MCF 10A (cell line): ENCODE measurements around the gene IL1R2. TPM values are rescaled to one million over a fixed set of nuclear protein-coding genes. Genes with fewer than 3 reads are reported as not detected.

Source experiments
- BruUV-seq: library from RNA; stranded (reverse); fragments of 400-500 nt; replicated peaks from 2 replicates; lab custom pipeline; 2021; lab: Mats Ljungman, UMichigan
- CTCF ChIA-PET: fragments of 300-600 bp; sonication (Branson Sonifier 250); formaldehyde crosslinking; extraction: SDS; loops from one replicate; lab custom pipeline; 2021; ENCODE audit warnings: antibody characterized with exemption, inconsistent platforms; lab: Yijun Ruan, JAX
- POLR2A ChIA-PET: fragments of 300-600, 350-650 bp; sonication (Branson Sonifier 250); formaldehyde crosslinking; extraction: SDS; loops from one replicate; lab custom pipeline; 2020; ENCODE audit warnings: antibody characterized with exemption, inconsistent platforms; lab: Yijun Ruan, JAX
- DNase-seq: peaks from one replicate; pipeline ENCODE4 v3.0.0-alpha.2; 2018; ENCODE audit not compliant: unreplicated experiment
- H3K27ac Mint-ChIP-seq: one replicate; pipeline ENCODE4 v1.8.0; 2022; ENCODE audit warnings: mild to moderate bottlenecking, low read depth, mixed read lengths; ENCODE audit not compliant: unreplicated experiment
- H3K27me3 Mint-ChIP-seq: one replicate; pipeline ENCODE4 v1.8.0; 2022; ENCODE audit warnings: mixed read lengths; ENCODE audit not compliant: insufficient read depth, unreplicated experiment
- H3K36me3 Mint-ChIP-seq: one replicate; pipeline ENCODE4 v1.8.0; 2022; ENCODE audit warnings: mild to moderate bottlenecking, moderate library complexity, mixed read lengths; ENCODE audit not compliant: insufficient read depth, unreplicated experiment
- H3K4me1 Mint-ChIP-seq: one replicate; pipeline ENCODE4 v1.8.0; 2022; ENCODE audit warnings: mixed read lengths; ENCODE audit not compliant: insufficient read depth, unreplicated experiment
- H3K4me3 Mint-ChIP-seq: one replicate; pipeline ENCODE4 v1.8.0; 2022; ENCODE audit warnings: mild to moderate bottlenecking, moderate library complexity, mixed read lengths; ENCODE audit not compliant: unreplicated experiment
- H3K9me3 Mint-ChIP-seq: one replicate; pipeline ENCODE4 v1.8.0; 2022; ENCODE audit warnings: mixed read lengths; ENCODE audit not compliant: unreplicated experiment
- intact Hi-C: fragments of 100-400 bp; cut with micrococcal nuclease; formaldehyde crosslinking; loops from 2 replicates; pipeline ENCODE4 v1.14.1; 2022
- total RNA-seq: library from RNA; stranded (reverse); gene quantifications from 2 replicates; pipeline ENCODE4 v1.2.3, GENCODE V29; 2022
- TF ChIP-seq, protein P1 (sequence below): fragments of 200-600 bp; IDR thresholded peaks from one replicate; pipeline ENCODE4 v1.8.0; 2022; ENCODE audit warnings: antibody characterized with exemption, mild to moderate bottlenecking; ENCODE audit not compliant: unreplicated experiment

The IL1R2 gene
- total RNA-seq, 1 experiment from 2014 or later, result not detected

DNA sequence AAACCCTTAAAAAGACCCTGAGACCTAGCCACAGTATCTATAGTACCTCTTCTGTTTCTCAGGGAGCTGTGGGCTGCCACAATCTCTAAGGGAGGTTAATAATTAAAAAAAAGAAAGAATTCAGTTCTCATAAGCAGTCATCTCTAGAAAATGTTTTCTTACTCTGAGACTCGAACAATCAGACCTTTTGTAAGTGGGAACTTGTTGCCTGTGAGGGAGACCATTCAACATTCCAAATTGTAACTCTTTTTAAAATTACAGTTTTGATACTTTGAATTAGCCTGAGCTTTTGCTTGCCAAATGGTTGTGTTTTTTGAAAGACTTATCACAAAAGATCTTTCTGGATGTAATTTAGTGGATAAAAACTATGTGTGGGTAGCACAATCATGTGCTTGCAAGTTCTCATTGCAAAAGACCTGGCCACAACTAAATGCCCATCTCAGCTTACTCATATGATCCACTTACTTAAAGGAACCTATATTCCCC, 33.3 kb downstream of the IL1R2 start:
- no peak for DNase-seq
- H3K4me3 Mint-ChIP-seq, result no peak overlapping the region
- TF ChIP-seq, protein P1, sequence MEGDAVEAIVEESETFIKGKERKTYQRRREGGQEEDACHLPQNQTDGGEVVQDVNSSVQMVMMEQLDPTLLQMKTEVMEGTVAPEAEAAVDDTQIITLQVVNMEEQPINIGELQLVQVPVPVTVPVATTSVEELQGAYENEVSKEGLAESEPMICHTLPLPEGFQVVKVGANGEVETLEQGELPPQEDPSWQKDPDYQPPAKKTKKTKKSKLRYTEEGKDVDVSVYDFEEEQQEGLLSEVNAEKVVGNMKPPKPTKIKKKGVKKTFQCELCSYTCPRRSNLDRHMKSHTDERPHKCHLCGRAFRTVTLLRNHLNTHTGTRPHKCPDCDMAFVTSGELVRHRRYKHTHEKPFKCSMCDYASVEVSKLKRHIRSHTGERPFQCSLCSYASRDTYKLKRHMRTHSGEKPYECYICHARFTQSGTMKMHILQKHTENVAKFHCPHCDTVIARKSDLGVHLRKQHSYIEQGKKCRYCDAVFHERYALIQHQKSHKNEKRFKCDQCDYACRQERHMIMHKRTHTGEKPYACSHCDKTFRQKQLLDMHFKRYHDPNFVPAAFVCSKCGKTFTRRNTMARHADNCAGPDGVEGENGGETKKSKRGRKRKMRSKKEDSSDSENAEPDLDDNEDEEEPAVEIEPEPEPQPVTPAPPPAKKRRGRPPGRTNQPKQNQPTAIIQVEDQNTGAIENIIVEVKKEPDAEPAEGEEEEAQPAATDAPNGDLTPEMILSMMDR, result no peak
- H3K4me1 Mint-ChIP-seq, result peaks cover 39% of the 10 kb centered on the region
- BruUV-seq, result no TSS peak
- peak overlapping the region; percentile 69 for H3K27ac Mint-ChIP-seq
- CTCF ChIA-PET, result interaction anchor here (0.8 to 7.4 kb wide), 10 partner anchors 9 to 423 kb away, joined by 3 to 65 read pairs (median 4); no protein-coding TSS in a partner anchor
- POLR2A ChIA-PET, result interaction anchor here (0.6 to 3.9 kb wide), 11 partner anchors 9 to 411 kb away, joined by 3 to 25 read pairs (median 4); partner anchors contain the start of gene IL1R1
- intact Hi-C loops, result no loop called here
- no peaks in the 10 kb centered on the region for H3K36me3 Mint-ChIP-seq
- H3K27me3 Mint-ChIP-seq, result no peaks in the 10 kb centered on the region
- H3K9me3 Mint-ChIP-seq, result peaks cover 7% of the 10 kb centered on the region

DNA sequence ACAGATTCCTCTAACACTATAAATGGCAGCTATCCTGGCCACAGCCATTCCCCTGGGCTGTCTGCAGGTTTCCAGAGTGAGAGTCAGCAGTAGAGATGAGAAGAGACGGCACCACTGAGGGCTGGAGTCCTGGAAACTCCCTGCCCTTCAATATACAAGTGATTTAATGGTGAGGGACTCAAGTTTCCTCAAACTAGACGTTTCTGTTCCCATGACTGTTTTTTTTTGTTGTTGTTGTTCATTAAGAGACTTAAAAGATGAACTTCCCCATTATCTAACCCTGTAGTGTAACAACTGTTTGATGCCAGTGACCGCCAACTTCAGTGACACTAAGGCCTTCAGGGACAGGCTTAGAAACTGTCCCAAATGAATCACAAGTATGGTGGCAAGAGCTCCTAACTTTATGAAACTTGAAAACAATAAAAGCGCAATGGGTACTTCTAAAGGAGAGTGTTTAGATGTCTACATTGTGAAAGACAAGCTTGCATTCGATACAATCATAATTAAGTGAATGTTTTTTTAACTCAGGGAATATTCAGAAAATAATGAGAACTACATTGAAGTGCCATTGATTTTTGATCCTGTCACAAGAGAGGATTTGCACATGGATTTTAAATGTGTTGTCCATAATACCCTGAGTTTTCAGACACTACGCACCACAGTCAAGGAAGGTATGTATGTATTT, 34.0 kb downstream of the IL1R2 start:
- POLR2A ChIA-PET, result interaction anchor here (0.6 to 3.9 kb wide), 7 partner anchors 24 to 232 kb away, joined by 3 to 25 read pairs (median 4); partner anchors contain the start of gene IL1R1
- no peak overlapping the region for H3K4me3 Mint-ChIP-seq
- H3K27ac Mint-ChIP-seq, result peak overlapping the region; percentile 69
- no peaks in the 10 kb centered on the region for H3K36me3 Mint-ChIP-seq
- no peak for DNase-seq
- H3K27me3 Mint-ChIP-seq, result no peaks in the 10 kb centered on the region
- peaks cover 34% of the 10 kb centered on the region for H3K4me1 Mint-ChIP-seq
- CTCF ChIA-PET, result interaction anchor here (0.6 to 7.4 kb wide), 13 partner anchors 8 to 447 kb away, joined by 3 to 65 read pairs (median 3); partner anchors contain the start of gene SLC9A4
- TF ChIP-seq, protein P1, result no peak
- intact Hi-C loops, result no loop called here
- H3K9me3 Mint-ChIP-seq, result peaks cover 7% of the 10 kb centered on the region
- no TSS peak for BruUV-seq

DNA sequence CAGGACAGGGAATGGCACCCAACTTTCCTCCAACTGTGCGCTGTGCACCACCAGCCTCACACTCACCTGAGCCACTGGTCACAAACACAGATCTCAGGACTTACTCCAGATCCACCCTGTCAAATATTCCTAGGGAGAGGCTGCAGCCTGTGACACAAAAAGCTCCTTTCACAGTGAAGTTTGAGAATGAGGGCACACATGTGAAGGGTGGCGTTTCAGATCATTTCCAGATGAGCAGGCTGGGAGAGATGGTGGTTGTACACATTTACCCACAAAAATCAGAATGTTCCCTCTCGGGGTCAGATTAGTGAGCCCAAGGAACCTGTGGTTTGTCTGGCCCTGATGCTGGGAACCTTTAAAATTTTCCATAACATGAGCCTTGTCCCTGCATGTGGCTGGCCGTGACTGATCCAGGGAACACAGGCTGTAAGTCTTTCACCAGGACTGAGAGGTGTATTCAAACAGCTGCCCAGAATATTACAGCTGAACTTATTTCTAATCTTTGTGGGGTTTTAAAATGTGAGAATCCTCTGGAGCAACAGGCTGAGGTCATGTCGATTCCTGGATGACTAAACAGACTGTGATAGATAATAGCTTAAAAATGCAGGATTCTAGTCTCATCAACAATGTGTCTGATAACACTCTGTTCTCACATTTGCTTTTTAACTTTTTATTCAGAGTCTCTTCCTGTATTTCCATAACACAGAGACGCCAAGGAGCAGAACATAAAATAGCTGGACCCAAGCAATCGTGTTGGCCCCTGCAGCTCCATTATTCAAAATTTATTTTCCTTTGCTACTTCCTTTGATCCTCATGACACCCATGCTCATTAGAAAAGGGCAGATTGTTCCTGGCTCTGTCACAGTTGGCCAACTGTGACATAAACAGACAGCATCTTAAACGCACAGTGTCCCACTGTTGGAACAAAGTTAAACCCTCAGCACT, 35.5 kb downstream of the IL1R2 start:
- Mint-ChIP-seq H3K27me3 (no peaks in the 10 kb centered on the region), H3K27ac (peak overlapping the region; percentile 32), H3K4me1 (peaks cover 31% of the 10 kb centered on the region), H3K9me3 (peaks cover 7% of the 10 kb centered on the region), H3K36me3 (no peaks in the 10 kb centered on the region), H3K4me3 (no peak overlapping the region)
- intact Hi-C loops, result no loop called here
- BruUV-seq, result no TSS peak
- no peak for DNase-seq
- ChIA-PET CTCF (interaction anchor here (0.5 to 7.4 kb wide), 14 partner anchors 21 to 894 kb away, joined by 3 to 65 read pairs (median 4); no protein-coding TSS in a partner anchor), POLR2A (interaction anchor here (0.6 to 3.9 kb wide), 15 partner anchors 19 to 431 kb away, joined by 3 to 25 read pairs (median 4); partner anchors contain the start of gene IL1R1)
- TF ChIP-seq, protein P1, result no peak
